Right cardiac atrium (tissue), 5 donors: ENCODE results near the gene LRMDA. TPM values are rescaled to one million over a fixed set of nuclear protein-coding genes. Genes with fewer than 3 reads are reported as not detected.
A peak's percentile ranks its signal among the peaks of the same experiment; 100 is the strongest.
"Not testable (repeated sequence)": the region's sequence is repeated elsewhere in the genome, so short reads cannot be mapped to it uniquely, and the experiment has no call there.

ENCODE experiments used
- ATAC-seq, 2 donors: fragments of 200-7000 bp; cut with Tn5 transposase; one replicate each; pipeline versions ENCODE4 v1.8.0 to v1.9.1; 2020; ENCODE audit warnings: moderate library complexity in 2 of 2, mild to moderate bottlenecking in 1 of 2
- DNase-seq, 3 donors: peaks; one replicate each; pipeline ENCODE4 v3.0.0-alpha.2; 2020
- H3K27ac ChIP-seq: one replicate; pipeline ENCODE4 v1.5.1; 2013; ENCODE audit warnings: mild to moderate bottlenecking, low read length, control low read depth, moderate library complexity
- H3K27me3 ChIP-seq: one replicate; pipeline ENCODE4 v1.6.1; 2013; ENCODE audit not compliant: control insufficient read depth, insufficient read depth
- H3K4me1 ChIP-seq: one replicate; pipeline ENCODE4 v1.6.1; 2013; ENCODE audit warnings: low read length; ENCODE audit not compliant: control insufficient read depth, insufficient read depth
- H3K4me3 ChIP-seq: one replicate; pipeline ENCODE4 v1.5.1; 2013; ENCODE audit warnings: low read length, control low read depth
- H3K9me3 ChIP-seq: one replicate; pipeline ENCODE4 v1.6.1; 2013; ENCODE audit warnings: low read length; ENCODE audit not compliant: control insufficient read depth
- WGBS: extraction: QIAGEN DNeasy Blood & Tissue Kit; methylation state at CpG from one replicate; pipeline ENCODE4 v1.1.7; 2013; 5-methylcytosine and 5-hydroxymethylcytosine counted together
- intact Hi-C, 4 donors: fragments of 100-400 bp; cut with DNase I; formaldehyde crosslinking; loops; one replicate each; pipeline versions ENCODE4 v1.11.0 to v1.14.0; 2022 to 2023
- polyA plus RNA-seq: library from polyadenylated mRNA; stranded (reverse); fragments of 200-250 nt; gene quantifications from one replicate; pipeline ENCODE4 v1.2.3, GENCODE V29; 2013
- total RNA-seq, 4 donors: library from RNA; stranded (reverse); fragmentation: NEBNext Ultra II Directional; extraction: Animal tissue kit (Norgen Biotek cat#: 25700); gene quantifications; one replicate each; pipeline ENCODE4 v1.2.1, GENCODE V29; 2021
- donor health status: healthy with polysubstance abuse.
- donor health status: DM: no; HTN: yes; CAD: no.
- donor health status: DM: no; HTN: no; CAD: no.
- donor health status: DM: no; HTN: yes; CAD: no; lungs with severe emphysema.
- donor health status: DM: yes; HTN: yes; CAD: no.

Gene LRMDA
- total and polyA plus RNA-seq, 5 donors: 42.7 to 97.9 (median 48.8) TPM

DNA sequence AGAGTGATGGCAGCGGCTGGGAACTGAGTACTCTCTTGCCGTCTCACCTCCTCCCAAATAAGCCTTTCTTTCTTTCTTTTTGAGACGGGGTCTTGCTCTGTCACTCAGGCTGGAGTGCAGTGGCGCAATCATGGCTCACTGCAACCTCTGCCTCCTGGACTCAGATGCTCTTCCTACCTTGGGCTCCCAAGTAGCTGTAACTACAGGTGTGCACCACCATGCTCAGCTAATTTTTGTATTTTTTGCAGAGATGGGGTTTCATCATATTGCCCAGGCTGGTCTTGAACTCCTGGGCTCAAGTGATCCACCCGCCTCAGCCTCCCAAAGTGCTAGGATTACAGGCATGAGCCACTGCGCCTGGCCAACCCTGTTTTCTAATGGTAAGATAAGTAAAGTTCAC is 174.4 kb downstream of the LRMDA start:
- H3K4me3 ChIP-seq, H3K27ac ChIP-seq, DNase-seq, intact Hi-C loops, H3K27me3 ChIP-seq, H3K4me1 ChIP-seq, ATAC-seq, H3K9me3 ChIP-seq: not testable (repeated sequence)
- 95% methylated on average over 6 of the region's 6 CpGs for WGBS

- Histone ChIP-seq H3K4me1 (peaks cover 1% of the 10 kb centered on the region), H3K4me3 (no peak overlapping the region), H3K9me3 (no peaks in the 10 kb centered on the region), H3K27ac (no peak overlapping the region), H3K27me3 (no peaks in the 10 kb centered on the region)
- intact Hi-C loops: no loop called here
- 78% methylated on average over 5 of the region's 5 CpGs for WGBS
- ATAC-seq (no peak), DNase-seq (no peak)
These were observed 174.9 kb downstream of the LRMDA start for GRCh38 chr10:75606203-75606779.

DNA sequence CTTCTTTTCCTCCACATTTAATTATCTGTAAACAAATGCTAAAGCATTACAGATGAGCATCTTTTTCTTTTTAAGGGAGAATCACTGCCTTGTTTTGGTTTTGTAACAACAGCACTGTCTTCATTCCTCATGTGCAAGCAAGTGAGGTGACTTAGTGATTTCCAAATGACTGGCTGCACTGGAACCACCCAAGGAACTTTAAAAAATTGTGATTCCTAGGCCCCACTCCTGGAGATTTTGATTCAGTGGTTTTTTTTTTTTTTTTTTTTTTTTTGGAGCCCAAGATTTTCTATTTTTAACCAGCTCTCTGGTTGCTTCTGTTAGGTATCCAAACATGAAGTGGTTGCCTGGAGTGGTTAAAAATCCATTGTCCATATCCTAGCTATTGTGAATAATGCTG is 176.2 kb downstream of the LRMDA start:
- intact Hi-C loops: no loop called here
- no peak overlapping the region for H3K4me3 ChIP-seq
- H3K4me1 ChIP-seq: peaks cover 1% of the 10 kb centered on the region
- DNase-seq (no peak), ATAC-seq (no peak)
- H3K27ac ChIP-seq: no peak overlapping the region
- no peaks in the 10 kb centered on the region for H3K27me3 ChIP-seq
- no peaks in the 10 kb centered on the region for H3K9me3 ChIP-seq

DNA sequence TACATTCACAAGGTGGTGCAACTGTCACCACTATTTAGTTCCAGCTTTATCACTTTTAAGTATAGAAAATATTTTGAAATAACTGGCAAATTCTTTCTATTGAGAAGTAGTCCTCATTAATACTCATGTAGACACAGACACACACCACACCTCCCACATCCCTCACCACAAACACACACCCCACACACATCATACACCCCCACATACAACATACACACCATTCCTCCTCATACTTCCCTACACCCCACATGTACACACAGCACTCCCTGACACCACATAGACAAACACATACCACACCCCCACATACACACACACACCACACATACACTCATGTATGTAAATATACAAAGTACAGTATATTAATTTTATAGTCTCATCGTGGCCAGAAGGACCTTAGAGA is 178.8 kb downstream of the LRMDA start:
- H3K27ac ChIP-seq: no peak overlapping the region
- no peaks in the 10 kb centered on the region for H3K9me3 ChIP-seq
- H3K4me3 ChIP-seq: no peak overlapping the region
- DNase-seq (no peak), ATAC-seq (no peak)
- H3K4me1 ChIP-seq: peaks cover 4% of the 10 kb centered on the region
- WGBS: 45% methylated on average over 1 of the region's 1 CpG
- H3K27me3 ChIP-seq: no peaks in the 10 kb centered on the region
- intact Hi-C loops: loop anchor here in 1 of 4 donors (10.0 kb wide), 1 partner anchor 205 kb away; the partner anchor contains the start of gene ZNF503

GRCh38 chr10:75611172-75611992 is 180.0 kb downstream of the LRMDA start:
- Histone ChIP-seq H3K9me3 (no peaks in the 10 kb centered on the region), H3K27ac (no peak overlapping the region), H3K4me1 (peaks cover 4% of the 10 kb centered on the region), H3K27me3 (no peaks in the 10 kb centered on the region), H3K4me3 (no peak overlapping the region)
- intact Hi-C loops: loop anchor here in 1 of 4 donors (10.0 kb wide), 1 partner anchor 207 kb away; the partner anchor contains the start of gene ZNF503
- DNase-seq: no peak
- ATAC-seq: no peak
- WGBS: 85% methylated on average over 7 of the region's 7 CpGs

DNA sequence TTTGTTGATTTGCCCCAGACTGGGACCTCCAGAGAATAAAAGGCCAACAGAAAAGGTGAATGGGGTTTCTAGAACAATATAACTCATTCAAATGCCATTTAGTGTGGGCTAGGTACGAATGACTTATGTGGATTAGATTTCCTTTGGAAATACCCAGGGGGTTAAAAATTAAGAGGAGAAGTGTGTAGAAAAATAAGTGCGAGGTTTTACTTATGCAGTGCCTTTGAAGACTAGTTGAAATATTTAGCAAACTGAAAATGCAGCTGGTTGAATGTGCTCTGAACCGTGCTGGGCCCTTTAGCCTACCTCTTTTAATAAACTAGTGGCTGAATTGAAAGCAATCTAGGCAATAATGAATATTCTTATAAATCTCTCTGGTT is 180.6 kb downstream of the LRMDA start:
- no peak for ATAC-seq
- Histone ChIP-seq H3K4me1 (peaks cover 3% of the 10 kb centered on the region), H3K4me3 (no peak overlapping the region), H3K9me3 (no peaks in the 10 kb centered on the region), H3K27ac (no peak overlapping the region), H3K27me3 (no peaks in the 10 kb centered on the region)
- intact Hi-C loops: loop anchor here in 1 of 4 donors (10.0 kb wide), 1 partner anchor 207 kb away; the partner anchor contains the start of gene ZNF503
- no peak for DNase-seq
- whole genome bisulfite sequencing: 81% methylated on average over 3 of the region's 3 CpGs

DNA sequence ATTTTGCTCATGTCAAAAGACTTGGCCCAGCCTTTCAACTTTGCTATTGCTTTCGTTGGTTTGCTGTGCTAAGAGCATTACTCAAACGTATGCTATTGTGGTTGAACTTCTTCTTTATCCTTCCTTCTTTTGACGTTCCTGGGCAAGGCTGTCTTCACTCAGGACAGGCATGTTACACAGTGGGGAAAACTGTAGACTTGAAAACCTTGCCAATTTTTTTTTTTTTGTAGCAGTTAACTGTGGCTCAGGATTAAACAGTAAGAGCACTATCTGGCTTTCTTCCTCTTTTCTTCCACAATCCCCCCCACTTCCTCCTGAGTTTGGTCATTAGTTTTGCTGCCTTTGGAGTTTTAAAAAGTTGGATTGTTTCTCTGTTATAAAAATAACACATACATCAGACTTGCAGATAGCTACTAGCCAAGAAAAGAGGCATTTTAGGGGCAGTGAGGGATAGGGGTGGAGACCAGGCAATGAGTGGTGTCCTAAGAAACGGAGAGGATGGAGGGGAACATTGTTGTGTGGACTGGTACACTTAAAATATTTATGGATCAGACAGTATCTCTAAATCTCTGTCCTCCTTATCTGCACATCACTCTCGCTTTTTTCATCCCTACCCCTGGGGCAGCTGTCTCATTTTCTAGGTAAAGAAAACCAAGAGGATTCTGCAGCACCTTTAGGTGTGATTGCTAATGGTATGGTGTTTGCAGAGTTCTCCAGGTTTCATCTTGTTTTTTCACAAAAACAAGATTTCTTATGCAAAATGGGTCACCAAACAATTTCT is 181.7 kb downstream of the LRMDA start:
- WGBS: 22% methylated on average over 5 of the region's 5 CpGs
- intact Hi-C loops: loop anchor here in 1 of 4 donors (10.0 kb wide), 1 partner anchor 208 kb away; the partner anchor contains the start of gene ZNF503
- DNase-seq: no peak

GRCh38 chr10:75613685-75614504 is 182.5 kb downstream of the LRMDA start:
- Histone ChIP-seq H3K4me3 (no peak overlapping the region), H3K9me3 (no peaks in the 10 kb centered on the region), H3K27ac (no peak overlapping the region), H3K4me1 (peaks cover 5% of the 10 kb centered on the region), H3K27me3 (no peaks in the 10 kb centered on the region)
- 36% methylated on average over 10 of the region's 10 CpGs for WGBS
- intact Hi-C loops: loop anchor here in 1 of 4 donors (10.0 kb wide), 1 partner anchor 209 kb away; the partner anchor contains the start of gene ZNF503
- ATAC-seq: peak in 1 of 2 donors; percentile 53
- no peak for DNase-seq

More for the DNA sequence above, 181.7 kb downstream of the LRMDA start:
- H3K27me3 ChIP-seq: no peaks in the 10 kb centered on the region
- ATAC-seq: peak; percentile 72 to 73
- H3K4me3 ChIP-seq: no peak overlapping the region
- H3K27ac ChIP-seq: no peak overlapping the region
- H3K4me1 ChIP-seq: peaks cover 5% of the 10 kb centered on the region
- no peaks in the 10 kb centered on the region for H3K9me3 ChIP-seq

- ATAC-seq (no peak), DNase-seq (no peak)
- Histone ChIP-seq H3K27me3 (no peaks in the 10 kb centered on the region), H3K9me3 (no peaks in the 10 kb centered on the region), H3K4me1 (peaks cover 5% of the 10 kb centered on the region), H3K4me3 (no peak overlapping the region), H3K27ac (no peak overlapping the region)
- intact Hi-C loops: loop anchor here in 1 of 4 donors (10.0 kb wide), 1 partner anchor 211 kb away; the partner anchor contains the start of gene ZNF503
- 95% methylated on average over 3 of the region's 3 CpGs for WGBS
These were observed 184.7 kb downstream of the LRMDA start for GRCh38 chr10:75616076-75616475.

DNA sequence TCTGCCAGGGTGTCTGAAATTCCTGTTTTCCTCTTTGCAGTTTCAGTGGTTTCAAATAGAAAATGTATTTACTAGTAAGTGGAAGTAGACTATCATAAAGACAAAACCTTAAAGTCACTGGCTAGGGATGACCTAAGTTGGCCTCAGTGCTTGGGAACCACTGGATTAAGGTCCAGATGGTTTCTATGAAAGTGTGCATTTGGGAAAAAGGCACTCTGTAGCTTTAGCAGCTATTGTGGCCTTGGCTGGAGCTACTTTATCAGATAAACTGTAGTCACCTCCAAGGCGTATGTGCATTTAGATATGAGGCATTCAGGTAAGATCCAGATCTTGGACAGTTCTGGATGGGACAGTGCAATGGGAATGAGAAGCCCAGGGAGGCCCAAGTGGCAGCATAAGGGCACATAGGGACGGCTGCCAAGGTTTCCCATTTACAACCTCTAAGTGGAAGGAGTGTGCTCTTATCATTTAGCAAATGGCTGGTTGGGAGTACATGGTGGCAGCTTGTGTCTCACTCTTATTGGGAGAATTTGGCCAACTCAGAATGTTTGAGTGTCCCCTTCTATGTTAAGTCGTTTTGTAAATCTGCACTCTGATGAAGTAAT is 185.6 kb downstream of the LRMDA start:
- Histone ChIP-seq H3K27me3 (no peaks in the 10 kb centered on the region), H3K9me3 (no peaks in the 10 kb centered on the region), H3K27ac (no peak overlapping the region), H3K4me1 (peaks cover 5% of the 10 kb centered on the region), H3K4me3 (no peak overlapping the region)
- 82% methylated on average over 3 of the region's 3 CpGs for WGBS
- DNase-seq: no peak
- no peak for ATAC-seq
- intact Hi-C loops: loop anchor here in 1 of 4 donors (10.0 kb wide), 1 partner anchor 212 kb away; the partner anchor contains the start of gene ZNF503
